Caco-2 (cell line): ENCODE results near the gene FUT9. TPM values are rescaled to one million over a fixed set of nuclear protein-coding genes. Genes with fewer than 3 reads are reported as not detected.

Source experiments
- BruUV-seq: library from RNA; stranded (reverse); fragments of 400-500 nt; replicated peaks from 2 replicates; lab custom pipeline; 2021; lab: Mats Ljungman, UMichigan
- CTCF ChIA-PET: fragments of 300-600 bp; sonication (Branson Sonifier 250); formaldehyde crosslinking; loops from one replicate; lab custom pipeline; 2022; ENCODE audit warnings: antibody characterized with exemption; lab: Charles Lee
- POLR2A ChIA-PET: fragments of 300-600 bp; sonication (Branson Sonifier 250); formaldehyde crosslinking; loops from one replicate; lab custom pipeline; 2022; ENCODE audit warnings: antibody characterized with exemption; lab: Charles Lee
- DNase-seq, 2 experiments: peaks; one replicate each; pipeline versions ENCODE4 v3.0.0 to v3.0.0-alpha.2; 2020 to 2022
- H3K27me3 ChIP-seq: replicated peaks from 2 replicates; pipeline ENCODE4 v1.6.0; 2011; ENCODE audit warnings: low read length; ENCODE audit not compliant: control insufficient read depth, insufficient read depth
- H3K36me3 ChIP-seq: 2 replicates; pipeline ENCODE4 v1.5.1; 2011; ENCODE audit warnings: low read length; ENCODE audit not compliant: control insufficient read depth, insufficient read depth
- H3K4me1 ChIP-seq: fragments of 250-450 bp; sonication (Bioruptor Pico); 2 replicates; pipeline ENCODE4 v1.5.1; 2020; ENCODE audit warnings: mild to moderate bottlenecking
- H3K4me3 ChIP-seq: 2 replicates; pipeline ENCODE4 v1.5.1; 2011; ENCODE audit warnings: low read depth, mild to moderate bottlenecking, control low read depth, low read length
- H3K9me3 ChIP-seq: fragments of 250-450 bp; sonication (Bioruptor Pico); 2 replicates; pipeline ENCODE4 v1.5.1; 2020; ENCODE audit warnings: mild to moderate bottlenecking, moderate library complexity
- H3K27ac Mint-ChIP-seq: one replicate; pipeline ENCODE4 v1.8.0; 2022; ENCODE audit warnings: mixed read lengths; ENCODE audit not compliant: unreplicated experiment
- H3K27me3 Mint-ChIP-seq: one replicate; pipeline ENCODE4 v1.8.0; 2022; ENCODE audit warnings: mixed read lengths; ENCODE audit not compliant: insufficient read depth, unreplicated experiment
- H3K36me3 Mint-ChIP-seq: one replicate; pipeline ENCODE4 v1.8.0; 2022; ENCODE audit warnings: mild to moderate bottlenecking, mixed read lengths; ENCODE audit not compliant: insufficient read depth, unreplicated experiment
- H3K4me1 Mint-ChIP-seq: one replicate; pipeline ENCODE4 v1.8.0; 2022; ENCODE audit warnings: low read depth, mixed read lengths; ENCODE audit not compliant: unreplicated experiment
- H3K4me3 Mint-ChIP-seq: one replicate; pipeline ENCODE4 v1.8.0; 2022; ENCODE audit warnings: mild to moderate bottlenecking, moderate library complexity, mixed read lengths; ENCODE audit not compliant: unreplicated experiment
- H3K9me3 Mint-ChIP-seq: one replicate; pipeline ENCODE4 v1.8.0; 2022; ENCODE audit warnings: mixed read lengths; ENCODE audit not compliant: unreplicated experiment
- intact Hi-C: fragments of 100-400 bp; cut with micrococcal nuclease; formaldehyde crosslinking; loops from one replicate; pipeline ENCODE4 v1.10.0; 2022; ENCODE audit not compliant: unreplicated experiment
- total RNA-seq: library from RNA; stranded (reverse); gene quantifications from 2 replicates; pipeline ENCODE4 v1.2.3, GENCODE V29; 2022
- TF ChIP-seq, protein P1 (sequence below), 2 experiments: fragments of 200-600 bp in 1 of 2; IDR thresholded peaks; 1 replicate in 1 of 2; 2 replicates in 1 of 2; pipeline versions ENCODE4 v1.5.1 to v1.8.0; 2011 to 2022; ENCODE audit warnings: antibody characterized with exemption in 1 of 2, control low read depth in 1 of 2, inconsistent platforms in 1 of 2, low read depth in 1 of 2, low read length in 1 of 2, mild to moderate bottlenecking in 1 of 2, moderate library complexity in 1 of 2; ENCODE audit not compliant: insufficient read depth in 1 of 2, severe bottlenecking in 1 of 2, unreplicated experiment in 1 of 2

Gene FUT9
- total RNA-seq, 1 experiment from 2014 or later = 0.11 TPM

DNA sequence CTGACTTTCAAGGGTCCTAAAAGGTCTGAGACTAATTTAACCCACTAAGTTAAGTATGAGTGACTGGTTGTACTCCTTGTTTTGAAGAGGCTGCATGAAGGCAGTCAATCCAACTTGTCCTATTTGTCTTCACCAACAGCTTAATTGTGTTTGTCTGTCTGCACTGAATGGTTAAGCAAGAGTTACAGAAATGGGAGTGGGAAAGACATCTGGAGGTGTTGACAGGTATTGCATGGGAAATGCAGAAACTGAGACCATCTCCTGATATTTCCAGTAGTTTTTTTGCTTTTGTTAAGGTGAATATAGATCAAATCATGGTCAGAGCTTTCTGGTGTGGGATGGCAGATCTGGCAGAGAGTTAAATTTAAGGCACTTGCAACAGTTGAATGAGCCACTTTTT is 6.5 kb downstream of the FUT9 start:
- H3K36me3 ChIP-seq = no peaks in the 10 kb centered on the region
- intact Hi-C loops = loop anchor here (1.0 kb wide), 1 partner anchor 591 kb away; no protein-coding TSS in a partner anchor
- Mint-ChIP-seq H3K27me3 (no peaks in the 10 kb centered on the region), H3K4me3 (no peak overlapping the region), H3K27ac (no peak overlapping the region), H3K9me3 (no peaks in the 10 kb centered on the region), H3K4me1 (no peaks in the 10 kb centered on the region), H3K36me3 (no peaks in the 10 kb centered on the region)
- ChIA-PET POLR2A (no interaction called here), CTCF (no interaction called here)
- no peak overlapping the region for H3K4me3 ChIP-seq
- TF ChIP-seq, protein P1, sequence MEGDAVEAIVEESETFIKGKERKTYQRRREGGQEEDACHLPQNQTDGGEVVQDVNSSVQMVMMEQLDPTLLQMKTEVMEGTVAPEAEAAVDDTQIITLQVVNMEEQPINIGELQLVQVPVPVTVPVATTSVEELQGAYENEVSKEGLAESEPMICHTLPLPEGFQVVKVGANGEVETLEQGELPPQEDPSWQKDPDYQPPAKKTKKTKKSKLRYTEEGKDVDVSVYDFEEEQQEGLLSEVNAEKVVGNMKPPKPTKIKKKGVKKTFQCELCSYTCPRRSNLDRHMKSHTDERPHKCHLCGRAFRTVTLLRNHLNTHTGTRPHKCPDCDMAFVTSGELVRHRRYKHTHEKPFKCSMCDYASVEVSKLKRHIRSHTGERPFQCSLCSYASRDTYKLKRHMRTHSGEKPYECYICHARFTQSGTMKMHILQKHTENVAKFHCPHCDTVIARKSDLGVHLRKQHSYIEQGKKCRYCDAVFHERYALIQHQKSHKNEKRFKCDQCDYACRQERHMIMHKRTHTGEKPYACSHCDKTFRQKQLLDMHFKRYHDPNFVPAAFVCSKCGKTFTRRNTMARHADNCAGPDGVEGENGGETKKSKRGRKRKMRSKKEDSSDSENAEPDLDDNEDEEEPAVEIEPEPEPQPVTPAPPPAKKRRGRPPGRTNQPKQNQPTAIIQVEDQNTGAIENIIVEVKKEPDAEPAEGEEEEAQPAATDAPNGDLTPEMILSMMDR (IDR thresholded peaks at IDR 0.05; ENCODE audit: insufficient read depth in 1 of 2, low read depth in 1 of 2, low read length in 1 of 2, severe bottlenecking in 1 of 2, unreplicated experiment in 1 of 2) = peak; percentile 34 to 40
- H3K27me3 ChIP-seq = no peaks in the 10 kb centered on the region
- BruUV-seq = no TSS peak
- DNase-seq = peak in 1 of 2 experiments; percentile 5
- H3K9me3 ChIP-seq = no peaks in the 10 kb centered on the region
- H3K4me1 ChIP-seq = no peaks in the 10 kb centered on the region

GRCh38 chr6:96032661-96033060 is 16.9 kb downstream of the FUT9 start:
- no peaks in the 10 kb centered on the region for H3K4me1 Mint-ChIP-seq
- H3K4me3 Mint-ChIP-seq = no peak overlapping the region
- no peak overlapping the region for H3K27ac Mint-ChIP-seq
- H3K27me3 ChIP-seq = no peaks in the 10 kb centered on the region
- H3K36me3 Mint-ChIP-seq = no peaks in the 10 kb centered on the region
- H3K9me3 ChIP-seq = no peaks in the 10 kb centered on the region
- BruUV-seq = no TSS peak
- TF ChIP-seq, protein P1 (IDR thresholded peaks at IDR 0.05; ENCODE audit: insufficient read depth in 1 of 2, low read depth in 1 of 2, low read length in 1 of 2, severe bottlenecking in 1 of 2, unreplicated experiment in 1 of 2) = no peak
- ChIA-PET POLR2A (no interaction called here), CTCF (no interaction called here)
- no peaks in the 10 kb centered on the region for H3K36me3 ChIP-seq
- no peaks in the 10 kb centered on the region for H3K9me3 Mint-ChIP-seq
- H3K4me3 ChIP-seq = no peak overlapping the region
- peaks cover 9% of the 10 kb centered on the region for H3K27me3 Mint-ChIP-seq
- DNase-seq = no peak
- intact Hi-C loops = no loop called here
- H3K4me1 ChIP-seq = no peaks in the 10 kb centered on the region

GRCh38 chr6:96051555-96051954 is 35.8 kb downstream of the FUT9 start:
- no peaks in the 10 kb centered on the region for H3K36me3 Mint-ChIP-seq
- Histone ChIP-seq H3K4me1 (no peaks in the 10 kb centered on the region), H3K27me3 (no peaks in the 10 kb centered on the region), H3K36me3 (no peaks in the 10 kb centered on the region), H3K9me3 (no peaks in the 10 kb centered on the region), H3K4me3 (no peak overlapping the region)
- TF ChIP-seq, protein P1 (IDR thresholded peaks at IDR 0.05; ENCODE audit: insufficient read depth in 1 of 2, low read depth in 1 of 2, low read length in 1 of 2, severe bottlenecking in 1 of 2, unreplicated experiment in 1 of 2) = no peak
- no peak overlapping the region for H3K27ac Mint-ChIP-seq
- ChIA-PET CTCF (no interaction called here), POLR2A (no interaction called here)
- BruUV-seq = no TSS peak
- intact Hi-C loops = no loop called here
- no peaks in the 10 kb centered on the region for H3K9me3 Mint-ChIP-seq
- no peak for DNase-seq
- no peaks in the 10 kb centered on the region for H3K4me1 Mint-ChIP-seq
- H3K27me3 Mint-ChIP-seq = no peaks in the 10 kb centered on the region
- no peak overlapping the region for H3K4me3 Mint-ChIP-seq
